CD14-positive monocyte (primary cell): ENCODE results near the gene PIGO. TPM values are rescaled to one million over a fixed set of nuclear protein-coding genes. Genes with fewer than 3 reads are reported as not detected.

Source experiments
- DNase-seq, 3 donors: peaks; one replicate each; pipeline ENCODE4 v3.0.0-alpha.2; 2011 to 2022
- H2AFZ ChIP-seq: 2 replicates; pipeline ENCODE4 v1.6.0; 2012; ENCODE audit warnings: mild to moderate bottlenecking, low read depth, low read length, inconsistent platforms; ENCODE audit not compliant: insufficient read depth, poor library complexity, severe bottlenecking
- H3K27ac ChIP-seq, 2 donors: 1 replicate in 1 of 2; 2 replicates in 1 of 2; pipeline ENCODE4 v1.5.1; 2012 to 2013; ENCODE audit warnings: low read length in 2 of 2, control low read depth in 1 of 2, inconsistent platforms in 1 of 2, low read depth in 1 of 2, mild to moderate bottlenecking in 1 of 2
- H3K27me3 ChIP-seq, 2 donors: one replicate each; pipeline versions ENCODE4 v1.6.0 to v1.6.1; 2011 to 2013; ENCODE audit warnings: low read length in 2 of 2; ENCODE audit not compliant: control insufficient read depth in 2 of 2, insufficient read depth in 2 of 2
- H3K36me3 ChIP-seq, 2 donors: replicated peaks in 1 of 2; 1 replicate in 1 of 2; 2 replicates in 1 of 2; pipeline versions ENCODE4 v1.5.1 to v1.6.1; 2012 to 2013; ENCODE audit warnings: low read length in 2 of 2, control low read depth in 1 of 2, inconsistent platforms in 1 of 2, mild to moderate bottlenecking in 1 of 2; ENCODE audit not compliant: insufficient read depth in 2 of 2, control insufficient read depth in 1 of 2
- H3K4me1 ChIP-seq, 2 donors: 1 replicate in 1 of 2; 2 replicates in 1 of 2; pipeline versions ENCODE4 v1.5.1 to v1.6.1; 2012 to 2013; ENCODE audit warnings: low read length in 2 of 2, control low read depth in 1 of 2, inconsistent platforms in 1 of 2, mild to moderate bottlenecking in 1 of 2, moderate library complexity in 1 of 2; ENCODE audit not compliant: insufficient read depth in 2 of 2, control insufficient read depth in 1 of 2
- H3K4me2 ChIP-seq: replicated peaks from 2 replicates; pipeline ENCODE3; 2012; ENCODE audit warnings: low read length, moderate library complexity, mild to moderate bottlenecking; ENCODE audit not compliant: poor library complexity, severe bottlenecking; ENCODE audit errors: extremely low read depth
- H3K4me3 ChIP-seq, 3 experiments: fragments of 200-600 bp in 1 of 3; sonication (generic) in 1 of 3; replicated peaks in 1 of 3; 1 replicate in 2 of 3; 2 replicates in 1 of 3; pipeline ENCODE4 v1.5.1; 2011 to 2013; ENCODE audit warnings: low read length in 3 of 3, mild to moderate bottlenecking in 3 of 3, control low read depth in 2 of 3, low read depth in 2 of 3, inconsistent platforms in 1 of 3, moderate library complexity in 1 of 3
- H3K79me2 ChIP-seq: 2 replicates; pipeline ENCODE4 v1.6.0; 2012; ENCODE audit warnings: mild to moderate bottlenecking, control low read depth, inconsistent platforms, low read length, moderate library complexity; ENCODE audit not compliant: insufficient read depth
- H3K9ac ChIP-seq: 2 replicates; pipeline ENCODE4 v1.6.0; 2017; ENCODE audit warnings: low read length, mild to moderate bottlenecking; ENCODE audit not compliant: insufficient read depth, poor library complexity, severe bottlenecking
- H3K9me3 ChIP-seq, 2 donors: replicated peaks in 1 of 2; 1 replicate in 1 of 2; 2 replicates in 1 of 2; pipeline versions ENCODE4 v1.5.1 to v1.6.1; 2012 to 2013; ENCODE audit warnings: low read length in 2 of 2, control low read depth in 1 of 2; ENCODE audit not compliant: control insufficient read depth in 1 of 2, insufficient read depth in 1 of 2
- H4K20me1 ChIP-seq: 2 replicates; pipeline ENCODE4 v1.6.0; 2012; ENCODE audit warnings: mild to moderate bottlenecking, low read length, control low read depth, moderate library complexity; ENCODE audit not compliant: insufficient read depth
- H3K27ac Mint-ChIP-seq, 7 donors: one replicate each; pipeline ENCODE4 v1.8.0; 2020; ENCODE audit warnings: mild to moderate bottlenecking in 7 of 7, mixed read lengths in 7 of 7, moderate library complexity in 6 of 7, inconsistent platforms in 2 of 7
- H3K27me3 Mint-ChIP-seq, 3 donors: one replicate each; pipeline ENCODE4 v1.8.0; 2021 to 2022; ENCODE audit warnings: low read depth in 3 of 3, mild to moderate bottlenecking in 3 of 3, mixed read lengths in 3 of 3, moderate library complexity in 3 of 3, inconsistent platforms in 1 of 3
- H3K36me3 Mint-ChIP-seq, 2 donors: one replicate each; pipeline ENCODE4 v1.8.0; 2020; ENCODE audit warnings: mixed read lengths in 2 of 2, inconsistent platforms in 1 of 2, mild to moderate bottlenecking in 1 of 2
- H3K4me1 Mint-ChIP-seq: one replicate; pipeline ENCODE4 v1.8.0; 2020; ENCODE audit warnings: mild to moderate bottlenecking, mixed read lengths
- H3K4me3 Mint-ChIP-seq, 2 donors: one replicate each; pipeline ENCODE4 v1.8.0; 2020; ENCODE audit warnings: mild to moderate bottlenecking in 2 of 2, mixed read lengths in 2 of 2, moderate library complexity in 1 of 2
- H3K9me3 Mint-ChIP-seq, 7 donors: one replicate each; pipeline ENCODE4 v1.8.0; 2020 to 2022; ENCODE audit warnings: mixed read lengths in 7 of 7, mild to moderate bottlenecking in 6 of 7, moderate library complexity in 6 of 7, inconsistent platforms in 2 of 7
- WGBS: methylation state at CpG from one replicate; pipeline ENCODE4 v1.1.5; 2013; ENCODE audit warnings: missing lambda C conversion rate; ENCODE audit not compliant: insufficient coverage; 5-methylcytosine and 5-hydroxymethylcytosine counted together
- intact Hi-C, 2 donors: fragments of 100-400 bp; cut with micrococcal nuclease; formaldehyde crosslinking; loops; one replicate each; pipeline versions ENCODE4 v1.15.0 to v1.15.1; 2023
- polyA plus RNA-seq, 3 donors: library from polyadenylated mRNA; depleted of rRNA in 1 of 3; unstranded in 2 of 3; stranded (reverse) in 1 of 3; fragments of 300-500 nt in 2 of 3; fragments of >200 nt in 1 of 3; fragmentation: Illumina TruSeq in 2 of 3; gene quantifications; 1 replicate in 2 of 3; 2 replicates in 1 of 3; pipeline ENCODE4 v1.2.3, GENCODE V29; 2012 to 2021
- TF ChIP-seq, protein P1 (sequence below): fragments of 200-600 bp; IDR thresholded peaks from one replicate; pipeline ENCODE4 v1.8.0; 2022; ENCODE audit warnings: antibody characterized with exemption, mild to moderate bottlenecking

The PIGO gene
- polyA plus RNA-seq, 3 donors, result 15.7 to 19.1 (median 17.3) TPM

GRCh38 chr9:35054871-35055644 lies 41.3 kb downstream of the PIGO start:
- peak overlapping the region in 3 of 7 donors; percentile 1 to 73 (median 12) for H3K27ac Mint-ChIP-seq
- Histone ChIP-seq H3K9me3 (no peaks in the 10 kb centered on the region), H3K4me2 (no peak overlapping the region), H3K79me2 (no peaks in the 10 kb centered on the region), H3K4me3 (no peak overlapping the region), H2AFZ (no peak overlapping the region), H3K27ac (no peak overlapping the region), H3K9ac (no peak overlapping the region), H3K4me1 (no peaks in the 10 kb centered on the region), H4K20me1 (peaks cover 36% of the 10 kb centered on the region), H3K36me3 (peaks cover 49 to 99% of the 10 kb centered on the region in 2 donors), H3K27me3 (no peaks in the 10 kb centered on the region)
- intact Hi-C loops, result no loop called here
- no peaks in the 10 kb centered on the region for H3K9me3 Mint-ChIP-seq
- H3K4me3 Mint-ChIP-seq, result no peak overlapping the region
- TF ChIP-seq, protein P1, sequence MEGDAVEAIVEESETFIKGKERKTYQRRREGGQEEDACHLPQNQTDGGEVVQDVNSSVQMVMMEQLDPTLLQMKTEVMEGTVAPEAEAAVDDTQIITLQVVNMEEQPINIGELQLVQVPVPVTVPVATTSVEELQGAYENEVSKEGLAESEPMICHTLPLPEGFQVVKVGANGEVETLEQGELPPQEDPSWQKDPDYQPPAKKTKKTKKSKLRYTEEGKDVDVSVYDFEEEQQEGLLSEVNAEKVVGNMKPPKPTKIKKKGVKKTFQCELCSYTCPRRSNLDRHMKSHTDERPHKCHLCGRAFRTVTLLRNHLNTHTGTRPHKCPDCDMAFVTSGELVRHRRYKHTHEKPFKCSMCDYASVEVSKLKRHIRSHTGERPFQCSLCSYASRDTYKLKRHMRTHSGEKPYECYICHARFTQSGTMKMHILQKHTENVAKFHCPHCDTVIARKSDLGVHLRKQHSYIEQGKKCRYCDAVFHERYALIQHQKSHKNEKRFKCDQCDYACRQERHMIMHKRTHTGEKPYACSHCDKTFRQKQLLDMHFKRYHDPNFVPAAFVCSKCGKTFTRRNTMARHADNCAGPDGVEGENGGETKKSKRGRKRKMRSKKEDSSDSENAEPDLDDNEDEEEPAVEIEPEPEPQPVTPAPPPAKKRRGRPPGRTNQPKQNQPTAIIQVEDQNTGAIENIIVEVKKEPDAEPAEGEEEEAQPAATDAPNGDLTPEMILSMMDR, result no peak
- H3K4me1 Mint-ChIP-seq, result no peaks in the 10 kb centered on the region
- no peaks in the 10 kb centered on the region for H3K27me3 Mint-ChIP-seq
- peaks cover 68 to 95% of the 10 kb centered on the region in 2 donors for H3K36me3 Mint-ChIP-seq
- DNase-seq, result no peak
- 97% methylated on average over 6 of the region's 14 CpGs for WGBS

DNA sequence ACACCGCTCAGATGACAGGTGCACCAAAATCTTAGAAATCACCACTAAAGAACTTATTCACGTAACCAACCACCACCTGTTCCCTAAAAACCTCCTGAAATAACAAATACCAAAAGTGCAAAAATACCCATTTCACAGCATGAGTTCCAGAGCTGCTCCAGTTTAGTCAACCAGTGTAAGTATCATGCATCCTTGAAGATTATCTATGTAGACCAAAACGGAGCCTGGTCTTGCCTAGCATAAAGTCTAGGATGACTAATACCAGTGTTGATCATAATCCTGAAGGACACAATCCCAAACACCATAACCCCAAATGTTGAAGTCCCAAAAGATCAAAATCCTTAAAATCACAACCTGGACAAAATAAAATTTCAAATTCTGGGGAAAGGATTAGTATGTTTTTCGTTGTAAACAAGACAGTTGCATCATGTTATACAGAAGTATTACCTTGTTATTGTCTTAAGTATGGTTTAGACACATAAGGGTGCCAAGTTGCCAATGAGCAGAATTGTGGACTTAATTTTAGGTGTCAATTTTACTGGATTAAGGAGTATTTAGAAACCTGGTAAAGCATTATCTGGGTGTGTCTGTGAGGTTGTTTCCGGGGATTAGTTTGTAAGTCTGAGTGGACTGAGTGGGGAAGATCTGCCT lies 42.1 kb downstream of the PIGO start:
- peaks cover 29% of the 10 kb centered on the region for H4K20me1 ChIP-seq
- Mint-ChIP-seq H3K4me1 (no peaks in the 10 kb centered on the region), H3K4me3 (no peak overlapping the region), H3K36me3 (peaks cover 61 to 93% of the 10 kb centered on the region in 2 donors), H3K9me3 (no peaks in the 10 kb centered on the region), H3K27me3 (no peaks in the 10 kb centered on the region), H3K27ac (peak overlapping the region in 3 of 7 donors; percentile 1 to 73 (median 12))
- no peak overlapping the region for H2AFZ ChIP-seq
- intact Hi-C loops, result no loop called here
- no peaks in the 10 kb centered on the region for H3K27me3 ChIP-seq
- H3K79me2 ChIP-seq, result no peaks in the 10 kb centered on the region
- no peak overlapping the region for H3K4me3 ChIP-seq
- peaks cover 46 to 99% of the 10 kb centered on the region in 2 donors for H3K36me3 ChIP-seq
- no peak overlapping the region for H3K27ac ChIP-seq
- 0% methylated on average over 1 of the region's 5 CpGs for WGBS
- H3K9ac ChIP-seq, result no peak overlapping the region
- no peaks in the 10 kb centered on the region for H3K9me3 ChIP-seq
- TF ChIP-seq, protein P1, result no peak
- no peaks in the 10 kb centered on the region for H3K4me1 ChIP-seq
- DNase-seq, result no peak
- no peak overlapping the region for H3K4me2 ChIP-seq
